ENCODE measurements around the gene BHLHA15. TPM values are rescaled to one million over a fixed set of nuclear protein-coding genes. Genes with fewer than 3 reads are reported as not detected.

The BHLHA15 gene
- total RNA-seq, 6 experiments from 2014 or later: 0.33 TPM; not detected in 5

GRCh38 chr7:98178762-98179490 is 32.3 kb upstream of the BHLHA15 start:
- peaks cover 6% of the 10 kb centered on the region for H3K4me1 Mint-ChIP-seq (ENCODE audit: low read depth)
- TF ChIP-seq, protein P1, sequence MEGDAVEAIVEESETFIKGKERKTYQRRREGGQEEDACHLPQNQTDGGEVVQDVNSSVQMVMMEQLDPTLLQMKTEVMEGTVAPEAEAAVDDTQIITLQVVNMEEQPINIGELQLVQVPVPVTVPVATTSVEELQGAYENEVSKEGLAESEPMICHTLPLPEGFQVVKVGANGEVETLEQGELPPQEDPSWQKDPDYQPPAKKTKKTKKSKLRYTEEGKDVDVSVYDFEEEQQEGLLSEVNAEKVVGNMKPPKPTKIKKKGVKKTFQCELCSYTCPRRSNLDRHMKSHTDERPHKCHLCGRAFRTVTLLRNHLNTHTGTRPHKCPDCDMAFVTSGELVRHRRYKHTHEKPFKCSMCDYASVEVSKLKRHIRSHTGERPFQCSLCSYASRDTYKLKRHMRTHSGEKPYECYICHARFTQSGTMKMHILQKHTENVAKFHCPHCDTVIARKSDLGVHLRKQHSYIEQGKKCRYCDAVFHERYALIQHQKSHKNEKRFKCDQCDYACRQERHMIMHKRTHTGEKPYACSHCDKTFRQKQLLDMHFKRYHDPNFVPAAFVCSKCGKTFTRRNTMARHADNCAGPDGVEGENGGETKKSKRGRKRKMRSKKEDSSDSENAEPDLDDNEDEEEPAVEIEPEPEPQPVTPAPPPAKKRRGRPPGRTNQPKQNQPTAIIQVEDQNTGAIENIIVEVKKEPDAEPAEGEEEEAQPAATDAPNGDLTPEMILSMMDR (IDR thresholded peaks at IDR 0.05): no peak
- no peak overlapping the region for H3K4me3 Mint-ChIP-seq
- DNase-seq: no peak
- H3K27ac Mint-ChIP-seq: no peak overlapping the region
- no peaks in the 10 kb centered on the region for H3K9me3 Mint-ChIP-seq
- peaks cover 4% of the 10 kb centered on the region; the same call in 1 of the 2 replicates for H3K36me3 Mint-ChIP-seq (ENCODE audit: low read depth)
- H3K27me3 Mint-ChIP-seq (ENCODE audit: insufficient read depth): no peaks in the 10 kb centered on the region; the same call in none of the 2 replicates

- no peak overlapping the region for H3K27ac Mint-ChIP-seq
- no peak overlapping the region for H3K4me3 Mint-ChIP-seq
- peaks cover 6% of the 10 kb centered on the region for H3K4me1 Mint-ChIP-seq (ENCODE audit: low read depth)
- DNase-seq: no peak
- TF ChIP-seq, protein P1 (IDR thresholded peaks at IDR 0.05): no peak
- peaks cover 4% of the 10 kb centered on the region; the same call in 1 of the 2 replicates for H3K36me3 Mint-ChIP-seq (ENCODE audit: low read depth)
- H3K27me3 Mint-ChIP-seq (ENCODE audit: insufficient read depth): no peaks in the 10 kb centered on the region; the same call in 1 of the 2 replicates
- H3K9me3 Mint-ChIP-seq: no peaks in the 10 kb centered on the region
Observed at GRCh38 chr7:98180751-98181150, 30.5 kb upstream of the BHLHA15 start.

DNA sequence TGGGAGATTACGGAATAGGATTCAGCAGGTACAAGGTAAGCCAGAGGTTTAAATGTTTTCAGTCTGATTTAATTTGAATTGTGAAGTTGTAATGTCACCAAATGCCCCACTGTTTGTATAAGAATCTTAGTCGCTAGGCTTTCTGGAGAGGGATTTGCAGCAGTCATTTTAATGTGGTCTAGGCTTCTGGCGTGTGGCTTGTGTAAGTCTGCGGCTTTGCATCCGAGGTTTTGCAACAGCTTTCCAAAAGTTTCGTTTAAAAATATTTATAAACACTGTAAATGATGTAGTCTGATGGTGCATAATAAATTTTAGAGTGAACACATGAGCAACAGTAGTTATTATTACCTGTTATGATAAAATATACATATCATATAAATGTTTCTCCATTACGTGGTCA is 26.1 kb upstream of the BHLHA15 start:
- TF ChIP-seq, protein P1 (IDR thresholded peaks at IDR 0.05): no peak
- Mint-ChIP-seq H3K4me1 (ENCODE audit: low read depth) (peaks cover 20% of the 10 kb centered on the region), H3K9me3 (no peaks in the 10 kb centered on the region), H3K36me3 (ENCODE audit: low read depth) (peaks cover 8% of the 10 kb centered on the region), H3K27ac (peak overlapping the region; percentile 35; the same call in 1 of the 2 replicates), H3K27me3 (ENCODE audit: insufficient read depth) (no peaks in the 10 kb centered on the region; the same call in none of the 2 replicates), H3K4me3 (no peak overlapping the region)
- no peak for DNase-seq

- H3K27me3 Mint-ChIP-seq (ENCODE audit: insufficient read depth): no peaks in the 10 kb centered on the region; the same call in none of the 2 replicates
- peak overlapping the region; percentile 89 for H3K27ac Mint-ChIP-seq
- H3K36me3 Mint-ChIP-seq (ENCODE audit: low read depth): peaks cover 4% of the 10 kb centered on the region
- H3K4me3 Mint-ChIP-seq: peak overlapping the region; percentile 71
- H3K9me3 Mint-ChIP-seq: no peaks in the 10 kb centered on the region
- peaks cover 20% of the 10 kb centered on the region for H3K4me1 Mint-ChIP-seq (ENCODE audit: low read depth)
- DNase-seq: peak; percentile 58
- TF ChIP-seq, protein P1 (IDR thresholded peaks at IDR 0.05): no peak
Observed at GRCh38 chr7:98186452-98187137, 24.6 kb upstream of the BHLHA15 start.

DNA sequence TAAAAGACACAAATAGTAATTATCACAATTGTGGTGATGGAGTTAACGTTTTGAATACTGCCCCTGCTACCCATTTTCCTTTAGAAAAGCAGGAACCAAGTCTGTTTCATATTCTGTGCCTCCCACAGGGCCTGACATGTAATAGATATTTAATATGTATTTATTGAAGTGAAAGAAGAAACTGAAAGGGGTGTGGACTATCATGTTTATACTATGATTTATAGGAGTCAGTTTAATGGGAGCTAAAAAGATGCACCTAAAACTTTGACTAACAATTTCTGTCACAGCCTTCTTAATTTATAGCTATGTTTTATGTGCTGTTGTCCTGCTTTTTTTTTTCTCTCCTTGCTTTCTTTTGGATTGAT is 24.1 kb upstream of the BHLHA15 start:
- H3K27me3 Mint-ChIP-seq (ENCODE audit: insufficient read depth): no peaks in the 10 kb centered on the region; the same call in none of the 2 replicates
- peaks cover 20% of the 10 kb centered on the region for H3K4me1 Mint-ChIP-seq (ENCODE audit: low read depth)
- no peak for DNase-seq
- H3K27ac Mint-ChIP-seq: peak overlapping the region; percentile 89
- TF ChIP-seq, protein P1 (IDR thresholded peaks at IDR 0.05): no peak
- no peaks in the 10 kb centered on the region for H3K9me3 Mint-ChIP-seq
- peak overlapping the region; percentile 71; the same call in 1 of the 2 replicates for H3K4me3 Mint-ChIP-seq
- peaks cover 4% of the 10 kb centered on the region for H3K36me3 Mint-ChIP-seq (ENCODE audit: low read depth)

Data from HFFc6 (cell line).